Liver (tissue), 3 donors: ENCODE measurements around the gene SH3RF3.

ENCODE experiments used
- ATF3 ChIP-seq: IDR thresholded peaks from 2 replicates; pipeline ENCODE4 v1.6.1; 2016; ENCODE audit warnings: antibody characterized with exemption
- GABPA ChIP-seq, 2 donors: IDR thresholded peaks in 1 of 2; conservative IDR thresholded peaks in 1 of 2; 2 replicates each; pipeline ENCODE4 v1.6.1; 2016; ENCODE audit warnings: antibody characterized with exemption in 2 of 2, mild to moderate bottlenecking in 1 of 2, moderate library complexity in 1 of 2
- JUND ChIP-seq, 2 donors: IDR thresholded peaks; 2 replicates each; pipeline ENCODE4 v1.6.1; 2016; ENCODE audit warnings: antibody characterized with exemption in 2 of 2
- RAD21 ChIP-seq, 2 donors: IDR thresholded peaks; 2 replicates each; pipeline ENCODE4 v1.6.1; 2016; ENCODE audit warnings: antibody characterized with exemption in 2 of 2, mild to moderate bottlenecking in 2 of 2
- YY1 ChIP-seq: IDR thresholded peaks from 2 replicates; pipeline ENCODE4 v1.6.1; 2016; ENCODE audit warnings: antibody characterized with exemption, mild to moderate bottlenecking
- ZBTB33 ChIP-seq: IDR thresholded peaks from 2 replicates; pipeline ENCODE4 v1.6.1; 2016; ENCODE audit warnings: antibody characterized with exemption
- TF ChIP-seq, protein P1 (sequence below): fragments of 150-350 bp; IDR thresholded peaks from 2 replicates; pipeline ENCODE4 v1.5.1; 2017; ENCODE audit warnings: improper control_type of control experiment, low read depth, low read length; ENCODE audit not compliant: missing input control
- TF ChIP-seq, protein P2 (sequence below): IDR thresholded peaks from 2 replicates; pipeline ENCODE4 v1.6.1; 2016; ENCODE audit warnings: antibody characterized with exemption
- TF ChIP-seq, protein P3 (sequence below): IDR thresholded peaks from 2 replicates; pipeline ENCODE4 v1.6.1; 2016; ENCODE audit warnings: antibody characterized with exemption, mild to moderate bottlenecking
- donor health status: healthy.
- donor health status: healthy.

GRCh38 chr2:109375131-109375561 lies 246.1 kb downstream of the SH3RF3 start:
- TF ChIP-seq, protein P1, sequence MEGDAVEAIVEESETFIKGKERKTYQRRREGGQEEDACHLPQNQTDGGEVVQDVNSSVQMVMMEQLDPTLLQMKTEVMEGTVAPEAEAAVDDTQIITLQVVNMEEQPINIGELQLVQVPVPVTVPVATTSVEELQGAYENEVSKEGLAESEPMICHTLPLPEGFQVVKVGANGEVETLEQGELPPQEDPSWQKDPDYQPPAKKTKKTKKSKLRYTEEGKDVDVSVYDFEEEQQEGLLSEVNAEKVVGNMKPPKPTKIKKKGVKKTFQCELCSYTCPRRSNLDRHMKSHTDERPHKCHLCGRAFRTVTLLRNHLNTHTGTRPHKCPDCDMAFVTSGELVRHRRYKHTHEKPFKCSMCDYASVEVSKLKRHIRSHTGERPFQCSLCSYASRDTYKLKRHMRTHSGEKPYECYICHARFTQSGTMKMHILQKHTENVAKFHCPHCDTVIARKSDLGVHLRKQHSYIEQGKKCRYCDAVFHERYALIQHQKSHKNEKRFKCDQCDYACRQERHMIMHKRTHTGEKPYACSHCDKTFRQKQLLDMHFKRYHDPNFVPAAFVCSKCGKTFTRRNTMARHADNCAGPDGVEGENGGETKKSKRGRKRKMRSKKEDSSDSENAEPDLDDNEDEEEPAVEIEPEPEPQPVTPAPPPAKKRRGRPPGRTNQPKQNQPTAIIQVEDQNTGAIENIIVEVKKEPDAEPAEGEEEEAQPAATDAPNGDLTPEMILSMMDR = no peak
- TF ChIP-seq RAD21 (IDR thresholded peaks at IDR 0.05) (no peak), YY1 (no peak), GABPA (IDR thresholded peaks at IDR 0.05 in 1 of 2, conservative IDR thresholded peaks at IDR 0.05 in 1 of 2) (no peak), ATF3 (no peak), JUND (IDR thresholded peaks at IDR 0.05) (no peak), ZBTB33 (no peak)
- TF ChIP-seq, protein P2, sequence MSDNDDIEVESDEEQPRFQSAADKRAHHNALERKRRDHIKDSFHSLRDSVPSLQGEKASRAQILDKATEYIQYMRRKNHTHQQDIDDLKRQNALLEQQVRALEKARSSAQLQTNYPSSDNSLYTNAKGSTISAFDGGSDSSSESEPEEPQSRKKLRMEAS = no peak
- TF ChIP-seq, protein P3, sequence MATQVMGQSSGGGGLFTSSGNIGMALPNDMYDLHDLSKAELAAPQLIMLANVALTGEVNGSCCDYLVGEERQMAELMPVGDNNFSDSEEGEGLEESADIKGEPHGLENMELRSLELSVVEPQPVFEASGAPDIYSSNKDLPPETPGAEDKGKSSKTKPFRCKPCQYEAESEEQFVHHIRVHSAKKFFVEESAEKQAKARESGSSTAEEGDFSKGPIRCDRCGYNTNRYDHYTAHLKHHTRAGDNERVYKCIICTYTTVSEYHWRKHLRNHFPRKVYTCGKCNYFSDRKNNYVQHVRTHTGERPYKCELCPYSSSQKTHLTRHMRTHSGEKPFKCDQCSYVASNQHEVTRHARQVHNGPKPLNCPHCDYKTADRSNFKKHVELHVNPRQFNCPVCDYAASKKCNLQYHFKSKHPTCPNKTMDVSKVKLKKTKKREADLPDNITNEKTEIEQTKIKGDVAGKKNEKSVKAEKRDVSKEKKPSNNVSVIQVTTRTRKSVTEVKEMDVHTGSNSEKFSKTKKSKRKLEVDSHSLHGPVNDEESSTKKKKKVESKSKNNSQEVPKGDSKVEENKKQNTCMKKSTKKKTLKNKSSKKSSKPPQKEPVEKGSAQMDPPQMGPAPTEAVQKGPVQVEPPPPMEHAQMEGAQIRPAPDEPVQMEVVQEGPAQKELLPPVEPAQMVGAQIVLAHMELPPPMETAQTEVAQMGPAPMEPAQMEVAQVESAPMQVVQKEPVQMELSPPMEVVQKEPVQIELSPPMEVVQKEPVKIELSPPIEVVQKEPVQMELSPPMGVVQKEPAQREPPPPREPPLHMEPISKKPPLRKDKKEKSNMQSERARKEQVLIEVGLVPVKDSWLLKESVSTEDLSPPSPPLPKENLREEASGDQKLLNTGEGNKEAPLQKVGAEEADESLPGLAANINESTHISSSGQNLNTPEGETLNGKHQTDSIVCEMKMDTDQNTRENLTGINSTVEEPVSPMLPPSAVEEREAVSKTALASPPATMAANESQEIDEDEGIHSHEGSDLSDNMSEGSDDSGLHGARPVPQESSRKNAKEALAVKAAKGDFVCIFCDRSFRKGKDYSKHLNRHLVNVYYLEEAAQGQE = no peak
